T1000 (cell line): ENCODE results near the gene SLC26A3.

Experiments used
- DNase-seq: peaks from one replicate; lab custom pipeline; 2025; ENCODE audit warnings: mixed read lengths; lab: John Stamatoyannopoulos, UW

The SLC26A3 gene

GRCh38 chr7:107816011-107816566, 13.1 kb upstream of the SLC26A3 start:
- no peak for DNase-seq

GRCh38 chr7:107815254-107815882, 12.3 kb upstream of the SLC26A3 start:
- no peak for DNase-seq

- no peak for DNase-seq
Observed at GRCh38 chr7:107813524-107813923, 10.5 kb upstream of the SLC26A3 start.

GRCh38 chr7:107811934-107812333, 8.9 kb upstream of the SLC26A3 start:
- no peak for DNase-seq

GRCh38 chr7:107810626-107811025, 7.6 kb upstream of the SLC26A3 start:
- DNase-seq = no peak

GRCh38 chr7:107809179-107809578, 6.2 kb upstream of the SLC26A3 start:
- DNase-seq = no peak

GRCh38 chr7:107799647-107800264, 3.3 kb downstream of the SLC26A3 start:
- no peak for DNase-seq

GRCh38 chr7:107792364-107792763, 10.7 kb downstream of the SLC26A3 start:
- no peak for DNase-seq

- no peak for DNase-seq
Observed at GRCh38 chr7:107789647-107790046, 13.4 kb downstream of the SLC26A3 start.

GRCh38 chr7:107788662-107789061, 14.4 kb downstream of the SLC26A3 start:
- no peak for DNase-seq

GRCh38 chr7:107788216-107788615, 14.8 kb downstream of the SLC26A3 start:
- DNase-seq = no peak

- no peak for DNase-seq
Observed at GRCh38 chr7:107785926-107786325, 17.1 kb downstream of the SLC26A3 start.

GRCh38 chr7:107785170-107785569, 17.9 kb downstream of the SLC26A3 start:
- no peak for DNase-seq

GRCh38 chr7:107783648-107784047, 19.4 kb downstream of the SLC26A3 start:
- DNase-seq = no peak

GRCh38 chr7:107782374-107782773, 20.6 kb downstream of the SLC26A3 start:
- DNase-seq = no peak

- DNase-seq = no peak
Observed at GRCh38 chr7:107779647-107780099, 23.4 kb downstream of the SLC26A3 start.

GRCh38 chr7:107778283-107778682, 24.7 kb downstream of the SLC26A3 start:
- DNase-seq = no peak

- no peak for DNase-seq
Observed at GRCh38 chr7:107777702-107778101, 25.3 kb downstream of the SLC26A3 start.

- no peak for DNase-seq
Observed at GRCh38 chr7:107773027-107773426, 30.0 kb downstream of the SLC26A3 start.

- no peak for DNase-seq
Observed at GRCh38 chr7:107768263-107768662, 34.8 kb downstream of the SLC26A3 start.

- DNase-seq = no peak
Observed at GRCh38 chr7:107767391-107767790, 35.6 kb downstream of the SLC26A3 start.

GRCh38 chr7:107758667-107759066, 44.4 kb downstream of the SLC26A3 start:
- DNase-seq = no peak

GRCh38 chr7:107754642-107755041, 48.4 kb downstream of the SLC26A3 start:
- DNase-seq = no peak

GRCh38 chr7:107751113-107751512, 51.9 kb downstream of the SLC26A3 start:
- DNase-seq = no peak
